HepG2 (cell line): Measurements from ENCODE around the gene CYP2A6. TPM values are rescaled to one million over a fixed set of nuclear protein-coding genes. Genes with fewer than 3 reads are reported as not detected.
A peak's percentile ranks its signal among the peaks of the same experiment; 100 is the strongest.

Experiments used
- BORCS8-MEF2B ChIP-seq: sonication (generic); formaldehyde crosslinking; IDR thresholded peaks from 2 replicates; pipeline ENCODE4 v1.8.0; 2022; ENCODE audit warnings: mild to moderate bottlenecking, missing genetic modification reagents
- CBX2 ChIP-seq, 2 experiments: fragments of 200-600 bp in 1 of 2; sonication (generic); formaldehyde crosslinking in 1 of 2; IDR thresholded peaks; 2 replicates each; pipeline versions ENCODE4 v1.7.0 to v1.8.1; 2018 to 2022; ENCODE audit warnings: low read depth in 2 of 2, low read length in 1 of 2, mild to moderate bottlenecking in 1 of 2, missing genetic modification reagents in 1 of 2
- DRAP1 ChIP-seq: IDR thresholded peaks from 2 replicates; pipeline ENCODE4 v1.6.1; 2016; ENCODE audit warnings: missing genetic modification reagents, missing compliant biosample characterization
- ELF3 ChIP-seq: IDR thresholded peaks from 2 replicates; pipeline ENCODE4 v1.6.1; 2016; ENCODE audit warnings: missing genetic modification reagents, missing compliant biosample characterization
- FOXK1 ChIP-seq: sonication (generic); formaldehyde crosslinking; IDR thresholded peaks from 2 replicates; pipeline ENCODE4 v1.4.0; 2020; ENCODE audit warnings: low read depth, missing genetic modification reagents, borderline replicate concordance
- GABPB1 ChIP-seq: IDR thresholded peaks from 2 replicates; pipeline ENCODE4 v1.6.1; 2016; ENCODE audit warnings: mild to moderate bottlenecking, missing genetic modification reagents, moderate library complexity, missing compliant biosample characterization
- HOXD1 ChIP-seq: sonication (generic); formaldehyde crosslinking; IDR thresholded peaks from 2 replicates; pipeline ENCODE4 v1.5.0; 2020; ENCODE audit warnings: missing genetic modification reagents
- MZF1 ChIP-seq: sonication (generic); formaldehyde crosslinking; IDR thresholded peaks from 2 replicates; pipeline ENCODE4 v1.8.1; 2023; ENCODE audit warnings: mild to moderate bottlenecking, missing genetic modification reagents, borderline replicate concordance
- NCOR1 ChIP-seq: fragments of 200-600 bp; sonication (generic); IDR thresholded peaks from 2 replicates; pipeline ENCODE4 v1.7.0; 2017; ENCODE audit warnings: antibody characterized with exemption, low read length, borderline replicate concordance
- POLR2AphosphoS5 ChIP-seq: IDR thresholded peaks from 2 replicates; pipeline ENCODE4 v1.6.1; 2012; ENCODE audit warnings: low read depth, low read length
- RFX5 ChIP-seq: IDR thresholded peaks from 2 replicates; pipeline ENCODE4 v1.6.1; 2011; ENCODE audit warnings: low read depth, low read length, improper control_type of control experiment
- SAP130 ChIP-seq: IDR thresholded peaks from 2 replicates; pipeline ENCODE4 v1.6.1; 2016; ENCODE audit warnings: low read depth
- SIX1 ChIP-seq: sonication (generic); formaldehyde crosslinking; IDR thresholded peaks from 2 replicates; pipeline ENCODE4 v1.4.0; 2020; ENCODE audit warnings: missing genetic modification reagents, borderline replicate concordance
- SRSF4 ChIP-seq: fragments of 200-400 bp; formaldehyde crosslinking; IDR thresholded peaks from one replicate; pipeline ENCODE4 v1.6.1; 2018; ENCODE audit warnings: mild to moderate bottlenecking, low read depth, low read length, moderate library complexity; ENCODE audit not compliant: poor library complexity, severe bottlenecking
- THAP9 ChIP-seq: sonication (generic); formaldehyde crosslinking; IDR thresholded peaks from 2 replicates; pipeline ENCODE4; 2020; ENCODE audit warnings: missing genetic modification reagents, mild to moderate bottlenecking, borderline replicate concordance
- XRCC5 ChIP-seq: fragments of 200-400 bp; formaldehyde crosslinking; optimal IDR thresholded peaks from 2 replicates; pipeline ENCODE3; 2017; ENCODE audit warnings: mild to moderate bottlenecking, low read length
- ZFP36L1 ChIP-seq: sonication (generic); formaldehyde crosslinking; IDR thresholded peaks from 2 replicates; pipeline ENCODE4 v1.8.0; 2022; ENCODE audit warnings: mild to moderate bottlenecking, missing genetic modification reagents, moderate library complexity
- ZFY ChIP-seq: sonication (generic); formaldehyde crosslinking; IDR thresholded peaks from 2 replicates; pipeline ENCODE4 v1.4.0; 2020; ENCODE audit warnings: missing genetic modification reagents
- ZNF101 ChIP-seq: sonication (generic); formaldehyde crosslinking; IDR thresholded peaks from 2 replicates; pipeline ENCODE4 v1.4.0; 2020; ENCODE audit warnings: mild to moderate bottlenecking, low read depth, missing genetic modification reagents, borderline replicate concordance
- ZNF30 ChIP-seq: sonication (generic); formaldehyde crosslinking; IDR thresholded peaks from 2 replicates; pipeline ENCODE4 v1.5.0; 2020; ENCODE audit warnings: mild to moderate bottlenecking, missing genetic modification reagents
- ZNF354B ChIP-seq: sonication (generic); formaldehyde crosslinking; IDR thresholded peaks from 2 replicates; pipeline ENCODE4 v1.8.0; 2022; ENCODE audit warnings: mild to moderate bottlenecking, missing genetic modification reagents
- ZNF580 ChIP-seq: IDR thresholded peaks from 2 replicates; pipeline ENCODE4 v1.6.1; 2016; ENCODE audit warnings: low read depth, borderline replicate concordance
- ZNF850 ChIP-seq: sonication (generic); formaldehyde crosslinking; conservative IDR thresholded peaks from 2 replicates; pipeline ENCODE4 v1.9.0; 2021; ENCODE audit warnings: mild to moderate bottlenecking, missing genetic modification reagents
- polyA plus RNA-seq, 8 experiments: library from polyadenylated mRNA; depleted of rRNA in 3 of 8; stranded (reverse) in 7 of 8; unstranded in 1 of 8; fragments of >200 nt; fragmentation: Illumina TruSeq in 4 of 8; extraction: Trizol in 4 of 8; gene quantifications; 2 replicates each; pipeline versions ENCODE4 v1.2.1 to v1.2.3, GENCODE V29; 2011 to 2016; ENCODE audit warnings: low read depth in 4 of 8, missing spikeins in 1 of 8, mixed read lengths in 1 of 8; ENCODE audit not compliant: insufficient read depth in 1 of 8
- total RNA-seq, 5 experiments: library from RNA; depleted of rRNA; stranded (reverse); fragments of >200 nt; fragmentation: Illumina TruSeq; extraction: Trizol; gene quantifications; 2 replicates each; pipeline ENCODE4 v1.2.3, GENCODE V29; 2016; ENCODE audit warnings: low read depth in 1 of 5
- TF ChIP-seq, protein P1 (sequence below): sonication (generic); formaldehyde crosslinking; IDR thresholded peaks from 2 replicates; pipeline ENCODE4 v1.5.0; 2020; ENCODE audit warnings: mild to moderate bottlenecking, missing genetic modification reagents

Gene CYP2A6
- total and polyA plus RNA-seq, 2 of the 13 experiments (the other 11 are each of a cell fraction or from before 2014, with no cell fraction given): not detected

- TF ChIP-seq ELF3: peak; percentile 36; the same call in 1 of the 2 replicates
- TF ChIP-seq SAP130 (CRISPR knock-in tag): peak; percentile 64
- TF ChIP-seq THAP9 (CRISPR knock-in tag): 0 out of 2 replicates have a peak, but pooled peaks have one; percentile 6
- TF ChIP-seq FOXK1 (CRISPR knock-in tag): peak; percentile 25; the same call in 1 of the 2 replicates
- peak; percentile 72 for TF ChIP-seq SRSF4
- TF ChIP-seq, protein P1, sequence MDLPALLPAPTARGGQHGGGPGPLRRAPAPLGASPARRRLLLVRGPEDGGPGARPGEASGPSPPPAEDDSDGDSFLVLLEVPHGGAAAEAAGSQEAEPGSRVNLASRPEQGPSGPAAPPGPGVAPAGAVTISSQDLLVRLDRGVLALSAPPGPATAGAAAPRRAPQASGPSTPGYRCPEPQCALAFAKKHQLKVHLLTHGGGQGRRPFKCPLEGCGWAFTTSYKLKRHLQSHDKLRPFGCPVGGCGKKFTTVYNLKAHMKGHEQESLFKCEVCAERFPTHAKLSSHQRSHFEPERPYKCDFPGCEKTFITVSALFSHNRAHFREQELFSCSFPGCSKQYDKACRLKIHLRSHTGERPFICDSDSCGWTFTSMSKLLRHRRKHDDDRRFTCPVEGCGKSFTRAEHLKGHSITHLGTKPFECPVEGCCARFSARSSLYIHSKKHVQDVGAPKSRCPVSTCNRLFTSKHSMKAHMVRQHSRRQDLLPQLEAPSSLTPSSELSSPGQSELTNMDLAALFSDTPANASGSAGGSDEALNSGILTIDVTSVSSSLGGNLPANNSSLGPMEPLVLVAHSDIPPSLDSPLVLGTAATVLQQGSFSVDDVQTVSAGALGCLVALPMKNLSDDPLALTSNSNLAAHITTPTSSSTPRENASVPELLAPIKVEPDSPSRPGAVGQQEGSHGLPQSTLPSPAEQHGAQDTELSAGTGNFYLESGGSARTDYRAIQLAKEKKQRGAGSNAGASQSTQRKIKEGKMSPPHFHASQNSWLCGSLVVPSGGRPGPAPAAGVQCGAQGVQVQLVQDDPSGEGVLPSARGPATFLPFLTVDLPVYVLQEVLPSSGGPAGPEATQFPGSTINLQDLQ (CRISPR knock-in tag): no peak
- TF ChIP-seq ZNF354B (CRISPR knock-in tag): no peak
- no peak for TF ChIP-seq ZNF30
- peak; percentile 52 for TF ChIP-seq XRCC5
- no peak for TF ChIP-seq HOXD1 (CRISPR knock-in tag)
- TF ChIP-seq RFX5: peak; percentile 11
- peak; percentile 37 for TF ChIP-seq GABPB1 (CRISPR knock-in tag)
- no peak for TF ChIP-seq CBX2 (IDR thresholded peaks at IDR 0.05; ENCODE audit: low read depth, low read length)
- no peak for TF ChIP-seq CBX2 (CRISPR knock-in tag; IDR thresholded peaks at IDR 0.05; ENCODE audit: low read depth)
- peak; percentile 66 for TF ChIP-seq DRAP1
- peak; percentile 0; the same call in 1 of the 2 replicates for TF ChIP-seq ZFY (CRISPR knock-in tag)
- TF ChIP-seq SIX1 (CRISPR knock-in tag): no peak
- TF ChIP-seq MZF1 (CRISPR knock-in tag): no peak
- TF ChIP-seq ZFP36L1: no peak
- TF ChIP-seq ZNF580 (CRISPR knock-in tag): no peak
- no peak for TF ChIP-seq ZNF101 (CRISPR knock-in tag)
- no peak for TF ChIP-seq ZNF850 (CRISPR knock-in tag)
- TF ChIP-seq BORCS8-MEF2B (CRISPR knock-in tag): no peak
- TF ChIP-seq NCOR1: peak; percentile 37; the same call in 1 of the 2 replicates
- TF ChIP-seq POLR2AphosphoS5: no peak; the same call in 1 of the 2 replicates
Observed at GRCh38 chr19:40798683-40799557, 51.3 kb downstream of the CYP2A6 start, which contains the start of gene EGLN2 (continued).
